DMS114 treated with DMSO at 0.1 percent for 48 hours (cell line): ENCODE results near the gene LGR6.
"Not testable (repeated sequence)": the region's sequence is repeated elsewhere in the genome, so short reads cannot be mapped to it uniquely, and the experiment has no call there.

Source experiments
- DNase-seq: peaks from one replicate; lab custom pipeline; 2025; ENCODE audit not compliant: unreplicated experiment; lab: John Stamatoyannopoulos, UW

The LGR6 gene

DNA sequence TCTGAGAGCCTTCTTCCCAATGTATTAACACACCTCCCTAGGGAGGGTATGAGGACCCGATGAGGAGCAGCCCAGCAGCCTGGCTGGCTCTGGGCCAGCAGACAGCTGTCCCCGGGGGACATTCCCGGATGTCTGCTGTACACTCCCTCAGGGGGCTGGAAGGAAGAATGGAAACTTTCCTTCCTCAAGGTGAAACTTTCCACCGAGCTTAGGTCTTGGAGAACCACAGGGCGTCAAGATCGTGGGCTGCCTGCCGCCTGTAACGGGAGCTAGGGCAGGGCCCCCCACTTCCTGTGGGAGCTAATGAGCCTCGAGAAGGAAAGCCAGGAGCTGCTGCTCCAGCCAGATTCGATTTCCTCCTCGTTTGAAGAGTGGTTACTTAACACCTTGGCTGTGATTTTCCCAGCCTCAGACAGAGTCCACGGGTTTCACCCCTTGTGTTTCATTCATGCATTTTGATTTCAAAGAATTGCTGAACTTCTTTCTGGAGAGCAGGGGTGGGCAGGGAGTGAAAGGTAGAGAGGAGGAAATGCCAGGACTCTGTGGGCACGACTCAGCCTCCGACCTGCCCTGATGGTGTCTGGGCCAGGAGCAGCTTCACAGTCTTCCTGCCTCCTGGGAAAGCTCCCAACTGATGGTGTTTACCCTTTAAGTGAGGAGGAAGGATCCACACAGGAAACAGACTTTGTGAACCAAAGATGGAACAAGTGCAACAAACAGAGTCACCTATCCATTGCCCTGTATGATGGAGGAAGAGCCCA lies 118.5 kb downstream of the LGR6 start:
- DNase-seq, result no peak

DNA sequence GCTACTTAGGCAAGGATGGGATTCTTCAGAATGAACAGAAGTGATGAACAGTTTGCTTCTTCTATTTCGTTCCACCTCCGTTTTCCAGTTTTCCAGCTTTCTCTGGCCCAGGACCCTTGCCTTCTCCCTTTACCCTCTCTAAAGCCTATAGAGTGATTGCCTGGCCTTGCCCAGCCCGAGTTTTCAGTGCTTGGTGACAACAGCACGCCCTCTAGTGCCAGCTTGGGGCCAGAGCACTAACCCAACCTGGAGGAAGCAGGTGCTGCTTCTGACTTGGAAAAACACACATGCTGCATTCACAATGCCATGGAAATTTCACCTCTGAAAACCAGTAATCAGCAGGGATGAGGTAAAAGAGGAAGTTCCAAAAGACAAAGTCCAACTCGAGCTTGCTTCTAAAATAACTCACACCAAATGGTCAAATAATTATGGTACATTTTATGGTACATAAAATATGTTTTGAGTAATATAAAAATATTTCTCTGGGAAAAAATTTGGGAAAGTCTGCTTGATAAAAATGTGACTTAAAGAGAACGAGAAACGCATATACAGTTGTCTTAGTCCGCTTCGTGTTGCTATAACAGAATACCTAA lies 122.1 kb downstream of the LGR6 start:
- peak; percentile 61 for DNase-seq

DNA sequence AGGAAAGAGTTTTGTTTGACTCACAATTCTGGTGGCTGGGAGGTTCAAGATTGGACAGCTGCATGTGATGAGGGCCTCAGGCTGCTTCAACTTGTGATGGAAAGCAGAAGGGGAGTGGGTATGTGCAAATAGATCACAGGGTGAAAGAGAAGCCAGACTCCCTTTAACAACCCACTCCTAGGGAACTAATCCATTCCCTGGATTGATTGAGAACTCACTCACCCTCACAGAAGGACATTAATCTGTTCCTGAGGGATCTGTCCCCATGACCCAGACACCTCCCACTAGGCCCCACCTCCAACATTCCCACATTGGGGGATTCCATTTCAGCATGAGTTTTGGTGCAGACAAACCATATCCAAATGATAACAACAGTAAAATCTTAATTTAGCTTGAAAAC lies 122.6 kb downstream of the LGR6 start:
- no peak for DNase-seq

DNA sequence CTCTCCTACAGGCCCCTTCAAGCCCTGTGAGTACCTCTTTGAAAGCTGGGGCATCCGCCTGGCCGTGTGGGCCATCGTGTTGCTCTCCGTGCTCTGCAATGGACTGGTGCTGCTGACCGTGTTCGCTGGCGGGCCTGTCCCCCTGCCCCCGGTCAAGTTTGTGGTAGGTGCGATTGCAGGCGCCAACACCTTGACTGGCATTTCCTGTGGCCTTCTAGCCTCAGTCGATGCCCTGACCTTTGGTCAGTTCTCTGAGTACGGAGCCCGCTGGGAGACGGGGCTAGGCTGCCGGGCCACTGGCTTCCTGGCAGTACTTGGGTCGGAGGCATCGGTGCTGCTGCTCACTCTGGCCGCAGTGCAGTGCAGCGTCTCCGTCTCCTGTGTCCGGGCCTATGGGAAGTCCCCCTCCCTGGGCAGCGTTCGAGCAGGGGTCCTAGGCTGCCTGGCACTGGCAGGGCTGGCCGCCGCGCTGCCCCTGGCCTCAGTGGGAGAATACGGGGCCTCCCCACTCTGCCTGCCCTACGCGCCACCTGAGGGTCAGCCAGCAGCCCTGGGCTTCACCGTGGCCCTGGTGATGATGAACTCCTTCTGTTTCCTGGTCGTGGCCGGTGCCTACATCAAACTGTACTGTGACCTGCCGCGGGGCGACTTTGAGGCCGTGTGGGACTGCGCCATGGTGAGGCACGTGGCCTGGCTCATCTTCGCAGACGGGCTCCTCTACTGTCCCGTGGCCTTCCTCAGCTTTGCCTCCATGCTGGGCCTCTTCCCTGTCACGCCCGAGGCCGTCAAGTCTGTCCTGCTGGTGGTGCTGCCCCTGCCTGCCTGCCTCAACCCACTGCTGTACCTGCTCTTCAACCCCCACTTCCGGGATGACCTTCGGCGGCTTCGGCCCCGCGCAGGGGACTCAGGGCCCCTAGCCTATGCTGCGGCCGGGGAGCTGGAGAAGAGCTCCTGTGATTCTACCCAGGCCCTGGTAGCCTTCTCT lies 124.6 kb downstream of the LGR6 start:
- DNase-seq, result no peak

DNA sequence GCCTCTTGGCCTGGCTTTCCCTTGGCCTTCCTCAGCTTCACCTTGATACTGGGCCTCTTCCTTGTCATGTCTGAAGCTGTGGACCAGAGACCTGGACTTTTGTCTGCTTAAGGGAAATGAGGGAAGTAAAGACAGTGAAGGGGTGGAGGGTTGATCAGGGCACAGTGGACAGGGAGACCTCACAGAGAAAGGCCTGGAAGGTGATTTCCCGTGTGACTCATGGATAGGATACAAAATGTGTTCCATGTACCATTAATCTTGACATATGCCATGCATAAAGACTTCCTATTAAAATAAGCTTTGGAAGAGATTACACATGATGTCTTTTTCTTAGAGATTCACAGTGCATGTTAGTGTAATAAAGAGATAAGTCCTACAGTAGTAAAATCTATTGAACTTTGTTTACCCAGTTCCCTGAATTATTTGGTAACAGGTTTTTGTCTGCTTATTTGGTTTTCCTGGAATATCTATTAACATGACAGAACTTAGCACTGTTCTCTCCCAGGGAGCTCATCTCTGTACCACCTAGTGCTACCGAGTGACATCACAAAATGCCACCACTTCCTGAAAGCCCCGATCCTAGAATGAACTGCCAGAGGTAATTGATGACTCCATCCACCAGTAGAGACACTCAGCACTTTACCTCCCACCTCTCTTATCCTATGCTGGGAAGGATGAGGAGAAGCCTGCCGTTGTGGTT lies 125.9 kb downstream of the LGR6 start:
- no peak for DNase-seq

DNA sequence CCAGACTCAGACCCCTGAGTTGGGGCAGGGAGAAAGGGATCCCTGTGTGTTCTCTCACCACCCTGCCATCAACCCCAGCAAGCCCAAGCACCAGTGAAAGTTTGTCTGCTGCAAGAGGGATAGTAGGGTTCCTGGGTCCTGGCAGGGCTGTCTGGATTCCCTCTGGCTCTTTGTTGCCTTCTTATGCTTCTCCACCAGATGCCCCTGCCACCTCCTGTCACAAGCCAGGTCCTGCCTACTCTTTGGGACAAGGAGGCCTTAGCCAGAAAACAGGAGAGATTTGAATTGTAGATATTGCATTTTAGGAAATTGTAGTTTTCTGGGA lies 126.4 kb downstream of the LGR6 start:
- DNase-seq, result no peak

DNA sequence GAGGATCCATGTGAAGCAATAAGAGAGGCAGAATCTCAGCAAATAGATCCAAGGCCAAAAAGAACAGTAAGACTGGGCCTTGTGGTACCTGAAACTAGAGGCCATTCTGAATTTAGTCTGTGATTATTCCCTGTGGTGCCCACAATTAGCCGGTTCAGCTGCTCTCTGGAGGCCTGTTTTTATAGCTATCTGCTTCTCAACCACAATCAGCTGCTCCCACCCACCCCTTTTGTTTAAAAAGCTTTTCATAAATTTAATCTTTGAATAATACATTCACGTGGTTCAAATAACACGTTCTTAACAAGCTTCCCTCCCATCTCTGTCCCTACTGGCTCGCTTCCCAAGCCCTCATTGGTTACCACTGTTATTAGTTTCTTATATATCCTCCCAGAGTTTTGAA lies 130.1 kb downstream of the LGR6 start:
- DNase-seq, result no peak

DNA sequence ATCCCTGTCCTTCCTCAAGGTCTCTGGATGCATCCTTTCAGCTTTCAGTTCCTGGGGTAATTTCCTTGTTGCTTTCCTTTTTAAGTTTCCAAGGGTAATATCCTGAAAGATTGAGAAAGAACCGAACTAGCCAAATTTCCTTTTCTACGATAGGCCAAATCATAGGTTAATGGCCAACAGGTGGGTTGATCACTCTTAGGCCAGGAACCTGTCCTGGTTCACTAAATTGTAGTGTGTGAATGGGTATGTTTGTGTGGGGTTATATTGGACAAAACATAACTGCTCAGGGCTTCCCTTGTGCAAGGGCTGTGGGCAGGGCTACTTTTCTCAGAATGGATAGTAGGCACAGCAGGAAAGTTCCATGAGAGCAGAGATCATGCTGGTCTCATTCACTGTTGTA lies 131.0 kb downstream of the LGR6 start:
- no peak for DNase-seq

DNA sequence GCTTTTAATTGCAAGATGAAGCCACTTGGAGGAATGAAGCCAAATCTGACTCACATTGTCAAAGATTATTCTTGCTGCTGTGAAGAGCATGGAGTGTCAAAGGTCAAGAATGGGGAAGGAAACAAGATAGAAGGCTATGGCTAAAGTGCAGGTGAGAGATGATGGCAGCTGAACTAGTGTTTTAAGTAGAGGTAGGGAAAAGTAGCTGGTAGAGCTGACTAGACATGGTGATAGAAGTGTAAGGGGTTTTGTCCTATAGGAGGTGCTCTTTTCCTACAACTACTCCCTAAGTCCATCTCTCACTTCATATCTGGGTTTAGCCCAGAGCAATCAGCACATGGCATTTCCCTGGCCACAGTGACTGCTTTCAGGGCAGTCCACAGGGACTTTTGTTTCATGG lies 136.3 kb downstream of the LGR6 start:
- DNase-seq, result no peak

DNA sequence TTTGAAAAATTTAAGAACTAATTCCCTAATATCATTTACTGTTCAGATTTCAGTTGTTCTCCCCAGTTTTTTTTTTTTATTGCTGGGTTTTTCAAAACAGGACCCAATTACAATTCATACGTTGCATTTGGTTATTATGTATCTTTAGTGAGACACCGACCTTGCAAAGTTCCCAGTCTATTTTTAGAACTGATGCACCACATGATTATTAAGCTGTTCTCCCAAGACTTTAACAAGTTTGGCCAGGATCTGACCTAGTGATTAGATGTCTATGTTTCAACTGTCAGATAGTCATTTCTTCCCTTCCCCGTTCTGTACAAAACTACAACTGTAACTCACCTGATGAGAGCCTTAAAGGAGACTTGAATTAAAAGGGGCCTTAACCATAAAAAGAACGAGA lies 140.3 kb downstream of the LGR6 start:
- no peak for DNase-seq

DNA sequence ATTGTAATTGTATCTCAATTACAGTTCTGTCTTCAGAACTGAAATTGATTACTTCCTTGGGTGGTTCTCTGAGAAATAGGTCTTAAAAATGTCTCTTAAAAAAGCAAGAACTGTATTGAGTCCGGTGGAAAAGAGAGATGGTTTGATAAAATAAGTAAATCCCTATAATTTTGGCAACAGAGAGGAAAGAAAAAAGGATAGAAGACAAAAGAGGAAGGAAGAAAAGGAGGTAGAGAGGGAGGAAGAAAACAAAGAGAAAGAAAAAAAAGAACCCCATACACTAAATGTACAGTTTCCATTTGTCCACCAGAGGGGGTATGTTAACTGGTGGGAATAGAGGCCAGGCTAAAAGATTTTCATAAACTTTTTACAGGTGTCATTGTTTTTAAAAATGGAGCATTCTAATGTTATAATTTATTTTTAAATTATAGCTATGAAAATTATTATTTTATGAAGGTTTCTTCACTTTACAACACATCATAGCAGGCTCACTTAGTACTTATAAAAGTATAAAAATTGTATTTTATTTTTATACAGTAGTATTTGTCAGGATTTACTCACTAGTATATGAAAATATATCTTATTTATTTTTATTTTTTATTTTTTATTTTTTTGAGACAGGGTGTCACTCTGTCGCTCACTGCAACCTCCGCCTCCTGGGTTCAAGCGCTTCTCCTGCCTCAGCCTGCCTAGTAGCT lies 150.2 kb downstream of the LGR6 start:
- peak; percentile 64 for DNase-seq

DNA sequence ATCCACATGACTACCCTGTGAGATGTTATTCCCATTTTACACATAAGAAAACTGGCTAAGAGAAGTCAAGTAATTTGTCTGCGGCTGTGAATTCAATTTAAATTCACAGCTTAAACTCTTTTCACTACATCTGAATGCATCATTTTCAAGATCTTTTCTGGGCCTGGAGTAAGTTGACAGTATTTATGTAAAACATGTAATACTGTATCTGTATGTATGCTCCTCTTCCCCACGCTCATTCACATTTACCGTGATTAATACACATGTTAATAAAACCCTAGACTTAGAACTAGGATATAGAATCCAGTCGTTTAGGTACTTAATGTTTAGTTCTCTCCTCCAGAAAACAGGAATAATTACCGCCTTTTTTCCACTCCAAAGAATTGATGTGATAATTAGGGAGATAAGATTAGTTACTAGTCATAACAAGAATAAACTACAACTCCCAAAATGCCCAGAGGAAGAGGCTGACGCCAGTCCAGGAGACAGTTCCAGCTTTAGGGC lies 154.5 kb downstream of the LGR6 start:
- no peak for DNase-seq

DNA sequence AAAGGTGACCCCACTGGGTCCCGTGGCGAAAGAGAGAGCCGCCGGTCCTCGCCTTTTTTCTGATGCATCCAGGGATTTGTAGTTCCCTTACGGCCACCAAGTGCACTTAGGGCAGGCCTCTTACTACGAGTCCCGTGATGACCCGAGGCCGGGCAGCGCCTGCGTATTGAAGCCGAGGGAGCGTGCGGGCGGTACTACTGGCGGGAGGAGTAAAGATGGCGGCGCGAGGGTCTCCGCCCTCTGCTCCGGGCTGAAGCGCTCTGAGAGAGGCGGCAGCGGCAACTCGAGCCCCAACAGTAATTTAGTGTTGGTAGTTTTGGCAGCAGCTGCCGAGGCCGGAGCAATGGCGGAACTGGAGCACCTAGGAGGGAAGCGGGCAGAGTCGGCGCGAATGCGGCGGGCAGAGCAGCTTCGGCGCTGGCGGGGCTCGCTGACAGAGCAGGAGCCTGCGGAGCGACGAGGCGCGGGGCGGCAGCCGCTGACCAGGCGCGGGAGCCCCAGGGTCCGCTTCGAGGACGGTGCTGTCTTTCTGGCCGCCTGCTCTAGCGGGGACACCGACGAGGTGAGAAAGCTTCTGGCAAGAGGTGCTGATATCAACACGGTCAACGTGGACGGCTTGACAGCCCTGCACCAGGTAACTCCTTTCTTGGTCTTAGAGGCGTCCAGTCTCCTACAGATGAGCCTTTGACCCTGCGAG lies 155.1 kb downstream of the LGR6 start, which contains the start of gene PPP1R12B:
PPP1R12B (plus strand) TSS at position 191 of the 697 bp plus-strand sequence; CDS start at position 344, 153 bp downstream.
- DNase-seq, result peak; percentile 98

DNA sequence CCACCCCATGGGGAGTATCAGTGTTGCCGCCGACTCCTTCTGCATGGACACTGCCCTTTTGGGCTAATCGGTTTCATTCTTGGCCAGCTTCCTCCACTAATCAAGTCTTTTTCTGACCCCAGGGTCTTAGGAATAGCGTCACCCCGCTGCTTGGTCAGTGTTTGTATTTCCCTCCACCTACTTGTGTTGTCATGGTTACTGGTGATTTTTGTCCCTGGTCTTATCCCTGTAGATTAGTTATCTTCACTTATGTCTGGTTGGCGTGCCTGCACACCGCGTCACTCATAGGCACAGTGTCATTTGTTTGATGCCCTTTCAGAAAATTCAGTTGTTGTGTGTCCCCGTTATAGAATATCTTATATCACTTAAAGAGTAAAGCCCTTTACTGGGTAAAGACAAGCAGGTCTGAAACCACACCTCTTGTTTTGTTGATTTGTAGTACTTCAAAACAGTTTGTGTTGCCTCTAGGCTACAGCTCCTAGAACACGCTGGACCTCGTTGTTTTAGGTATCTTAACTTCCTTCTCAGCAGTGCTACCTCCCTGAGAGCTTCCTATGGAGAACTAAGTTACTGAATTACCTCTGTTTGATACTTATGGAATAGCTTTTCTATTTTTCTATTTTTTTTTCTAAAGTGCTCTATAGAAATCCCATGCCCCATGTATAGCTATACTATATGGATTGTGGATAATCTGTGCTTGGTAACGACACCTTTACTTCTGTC lies 155.8 kb downstream of the LGR6 start:
- DNase-seq, result no peak

DNA sequence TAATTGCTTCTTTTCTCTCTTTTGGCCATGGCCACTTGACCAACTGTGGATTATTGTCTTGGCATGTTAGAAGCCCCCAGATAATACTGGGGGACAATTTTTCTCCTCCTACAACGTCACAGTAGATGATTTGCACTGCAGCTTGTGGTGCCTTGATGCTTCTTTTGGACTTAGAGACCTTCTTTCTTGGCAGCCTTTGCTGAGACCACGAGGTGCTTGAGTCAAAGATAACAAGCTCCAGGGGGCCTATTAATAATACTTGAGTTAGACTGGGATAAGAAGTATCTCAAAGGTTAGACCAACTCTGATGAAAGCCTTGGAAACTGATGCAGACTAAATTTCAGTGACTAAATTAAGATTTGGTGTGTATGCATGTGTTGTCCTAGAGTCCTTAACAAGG lies 158.1 kb downstream of the LGR6 start:
- no peak for DNase-seq

DNA sequence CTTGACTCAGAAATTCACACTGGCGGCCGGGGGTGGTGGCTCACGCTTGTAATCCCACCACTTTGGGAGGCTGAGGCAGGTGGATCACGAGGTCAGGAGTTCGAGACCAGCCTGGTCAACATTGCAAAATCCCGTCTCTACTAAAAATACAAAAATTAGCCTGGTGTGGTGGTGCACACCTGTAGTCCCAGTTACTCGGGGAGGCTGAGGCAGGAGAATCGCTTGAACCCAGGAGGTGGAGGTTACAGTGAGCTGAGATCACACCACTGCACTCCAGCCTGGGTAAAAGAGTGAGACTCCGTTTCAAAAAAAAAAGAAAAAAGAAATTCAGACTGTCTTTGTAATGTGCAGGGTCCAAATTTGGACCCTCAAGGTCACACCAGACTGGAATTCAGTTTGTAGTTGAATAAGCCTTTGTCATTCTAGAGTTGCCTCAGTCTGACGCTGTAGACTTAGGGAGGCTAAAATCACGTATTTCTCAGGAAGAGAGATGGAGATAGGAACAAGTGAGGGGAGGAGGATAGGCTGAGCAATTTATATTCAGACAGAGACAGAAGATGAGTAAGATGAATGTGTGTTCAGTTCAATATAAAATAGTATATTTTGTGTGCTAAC lies 159.1 kb downstream of the LGR6 start:
- DNase-seq, result not testable (repeated sequence)

DNA sequence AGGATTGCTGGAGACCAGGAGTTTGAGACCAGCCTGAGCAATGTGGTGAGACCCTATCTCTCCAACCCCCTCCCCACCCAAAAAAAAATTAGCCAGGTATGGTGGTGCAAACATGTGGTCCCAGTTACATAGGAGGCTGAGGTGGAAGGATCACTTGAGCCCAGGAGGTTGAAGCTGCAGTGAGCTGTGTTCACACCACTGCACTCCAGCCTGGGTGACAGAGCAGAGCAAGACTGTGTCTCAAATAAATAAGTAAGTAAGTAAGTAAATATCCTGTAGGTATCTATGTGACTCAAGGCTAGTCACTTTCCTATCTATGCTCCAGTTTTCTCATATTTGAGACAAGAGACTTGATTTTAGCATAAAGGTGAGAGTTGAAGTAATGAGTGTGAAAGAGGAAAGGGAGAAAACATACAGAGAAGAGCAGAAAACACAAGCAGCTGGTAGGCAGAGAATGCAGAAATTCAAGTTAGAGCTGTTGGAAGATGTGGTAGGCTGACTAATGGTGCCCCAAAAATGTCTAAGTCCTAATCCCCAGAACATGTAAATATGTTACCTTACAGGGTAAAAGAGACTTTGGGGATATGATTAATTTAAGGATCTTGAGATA lies 162.4 kb downstream of the LGR6 start:
- no peak for DNase-seq

DNA sequence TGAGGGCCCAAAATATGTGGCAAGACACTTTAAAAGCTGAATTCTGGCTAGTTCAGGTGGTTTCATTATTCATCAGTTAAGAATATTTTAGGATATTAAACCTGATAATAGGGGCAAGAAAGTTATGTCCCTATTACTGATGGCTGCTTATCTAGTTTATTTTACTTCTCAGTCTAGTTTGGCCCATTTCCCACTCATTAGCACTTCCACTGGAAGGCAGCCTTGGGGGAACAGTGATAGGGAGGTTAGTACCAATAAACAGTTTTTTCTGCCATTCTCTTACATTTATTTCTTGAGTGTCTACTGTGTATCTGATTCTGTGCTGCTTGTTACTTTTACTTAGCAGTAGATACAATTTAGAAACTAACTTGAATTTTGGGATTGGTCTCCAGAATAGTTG lies 163.9 kb downstream of the LGR6 start:
- DNase-seq, result no peak
